Gastrocnemius medialis (tissue), 4 donors: ENCODE results near the gene BCL11B. TPM values are rescaled to one million over a fixed set of nuclear protein-coding genes. Genes with fewer than 3 reads are reported as not detected.

ENCODE experiments used
- ATAC-seq, 2 donors: fragments of 150-250 bp; one replicate each; pipeline ENCODE4 v1.9.1; 2016
- DNase-seq, 2 donors: peaks; one replicate each; pipeline ENCODE4 v3.0.0-alpha.2; 2019
- H3K27ac ChIP-seq, 4 donors: fragments of 200-600 bp; sonication (generic); 1 replicate in 1 of 4; 2 replicates in 3 of 4; pipeline ENCODE4 v1.5.1; 2016 to 2018; ENCODE audit warnings: mild to moderate bottlenecking in 2 of 4, moderate library complexity in 1 of 4
- H3K27me3 ChIP-seq, 3 donors: fragments of 200-600 bp; sonication (generic) in 2 of 3; 1 replicate in 1 of 3; 2 replicates in 2 of 3; pipeline versions ENCODE4 v1.5.1 to v1.6.0; 2016 to 2019; ENCODE audit warnings: mild to moderate bottlenecking in 1 of 3, moderate library complexity in 1 of 3
- H3K36me3 ChIP-seq, 2 donors: fragments of 200-600 bp; sonication (generic) in 1 of 2; one replicate each; pipeline ENCODE4 v1.5.1; 2017 to 2018
- H3K4me1 ChIP-seq, 2 donors: fragments of 200-600 bp; sonication (generic) in 1 of 2; one replicate each; pipeline ENCODE4 v1.5.1; 2016 to 2017; ENCODE audit warnings: mild to moderate bottlenecking in 2 of 2
- H3K4me3 ChIP-seq, 4 donors: fragments of 200-600 bp; sonication (generic) in 3 of 4; 1 replicate in 1 of 4; 2 replicates in 3 of 4; pipeline ENCODE4 v1.5.1; 2016 to 2019; ENCODE audit warnings: mild to moderate bottlenecking in 2 of 4
- H3K9me3 ChIP-seq, 3 donors: fragments of 200-600 bp; sonication (generic) in 2 of 3; 1 replicate in 1 of 3; 2 replicates in 2 of 3; pipeline ENCODE4 v1.5.1; 2016 to 2019
- CTCF ChIP-seq, 5 experiments: fragments of 450-650 bp in 3 of 5; fragments of 200-600 bp in 2 of 5; sonication (generic) in 2 of 5; IDR thresholded peaks in 4 of 5; conservative IDR thresholded peaks in 1 of 5; 1 replicate in 4 of 5; 2 replicates in 1 of 5; pipeline ENCODE4 v1.5.1; 2016 to 2019; ENCODE audit warnings: antibody characterized with exemption in 5 of 5, mild to moderate bottlenecking in 3 of 5, moderate library complexity in 3 of 5
- POLR2A ChIP-seq, 2 donors: fragments of 450-650 bp; IDR thresholded peaks; one replicate each; pipeline ENCODE4 v1.6.1; 2017; ENCODE audit warnings: antibody characterized with exemption in 2 of 2, mild to moderate bottlenecking in 2 of 2, moderate library complexity in 2 of 2
- in situ Hi-C, 4 donors: fragments of 200-750 bp; cut with MboI; loops; one replicate each; pipeline versions ENCODE4 v1.15.0 to v1.8.0; 2017; ENCODE audit warnings: low sequenced_read_pairs in 4 of 4
- intact Hi-C: fragments of 100-400 bp; cut with DNase I; formaldehyde crosslinking; loops from one replicate; pipeline ENCODE4 v1.15.1; 2023; ENCODE audit warnings: low total_unique reads
- total RNA-seq, 4 donors: library from RNA; depleted of rRNA; stranded (reverse); fragments of >200 nt; gene quantifications; one replicate each; pipeline versions ENCODE4 v1.1.0 to v1.2.3, GENCODE V29; 2016

The BCL11B gene
- total RNA-seq, 4 donors from 2014 or later, result 0.05 to 0.62 (median 0.18) TPM; not detected in 1

GRCh38 chr14:99182548-99183250 is 89.3 kb downstream of the BCL11B start:
- ATAC-seq (no peak), DNase-seq (no peak)
- peaks cover 0 to 2% (median 0%) of the 10 kb centered on the region in 3 donors for H3K27me3 ChIP-seq
- intact Hi-C loops (no loop called here), in situ Hi-C loops (no loop called here)
- H3K27ac ChIP-seq, result no peak overlapping the region
- TF ChIP-seq CTCF (IDR thresholded peaks at IDR 0.05 in 4 of 5, conservative IDR thresholded peaks at IDR 0.05 in 1 of 5), result no peak
- no peak for TF ChIP-seq POLR2A (IDR thresholded peaks at IDR 0.05)
- H3K4me3 ChIP-seq, result no peak overlapping the region
- H3K4me1 ChIP-seq, result no peaks in the 10 kb centered on the region
- H3K36me3 ChIP-seq, result no peaks in the 10 kb centered on the region
- no peaks in the 10 kb centered on the region for H3K9me3 ChIP-seq

- DNase-seq, result no peak
- Histone ChIP-seq H3K27ac (no peak overlapping the region), H3K9me3 (no peaks in the 10 kb centered on the region), H3K27me3 (peaks cover 0 to 2% (median 0%) of the 10 kb centered on the region in 3 donors), H3K4me1 (no peaks in the 10 kb centered on the region), H3K36me3 (no peaks in the 10 kb centered on the region), H3K4me3 (no peak overlapping the region)
- no peak for ATAC-seq
- in situ Hi-C loops (no loop called here), intact Hi-C loops (no loop called here)
- TF ChIP-seq POLR2A (IDR thresholded peaks at IDR 0.05), result no peak
These were observed 90.0 kb downstream of the BCL11B start for GRCh38 chr14:99181804-99182520.

- Histone ChIP-seq H3K9me3 (no peaks in the 10 kb centered on the region), H3K27ac (no peak overlapping the region), H3K4me1 (no peaks in the 10 kb centered on the region), H3K27me3 (peaks cover 0 to 2% (median 0%) of the 10 kb centered on the region in 3 donors), H3K36me3 (no peaks in the 10 kb centered on the region), H3K4me3 (no peak overlapping the region)
- no peak for ATAC-seq
- no peak for DNase-seq
- intact Hi-C loops (no loop called here), in situ Hi-C loops (no loop called here)
- no peak for TF ChIP-seq CTCF (IDR thresholded peaks at IDR 0.05 in 4 of 5, conservative IDR thresholded peaks at IDR 0.05 in 1 of 5)
- TF ChIP-seq POLR2A (IDR thresholded peaks at IDR 0.05), result no peak
These were observed 90.8 kb downstream of the BCL11B start for GRCh38 chr14:99181241-99181640.

GRCh38 chr14:99179946-99180345 is 92.1 kb downstream of the BCL11B start:
- H3K4me3 ChIP-seq, result no peak overlapping the region
- in situ Hi-C loops (no loop called here), intact Hi-C loops (no loop called here)
- H3K9me3 ChIP-seq, result no peaks in the 10 kb centered on the region
- DNase-seq (no peak), ATAC-seq (no peak)
- H3K4me1 ChIP-seq, result no peaks in the 10 kb centered on the region
- peaks cover 0 to 2% (median 0%) of the 10 kb centered on the region in 3 donors for H3K27me3 ChIP-seq
- no peak overlapping the region for H3K27ac ChIP-seq
- TF ChIP-seq CTCF (IDR thresholded peaks at IDR 0.05 in 4 of 5, conservative IDR thresholded peaks at IDR 0.05 in 1 of 5), result no peak
- TF ChIP-seq POLR2A (IDR thresholded peaks at IDR 0.05), result no peak
- H3K36me3 ChIP-seq, result no peaks in the 10 kb centered on the region

GRCh38 chr14:99179506-99179905 is 92.5 kb downstream of the BCL11B start:
- DNase-seq (no peak), ATAC-seq (no peak)
- Histone ChIP-seq H3K4me3 (no peak overlapping the region), H3K27ac (no peak overlapping the region), H3K9me3 (no peaks in the 10 kb centered on the region), H3K36me3 (no peaks in the 10 kb centered on the region), H3K4me1 (no peaks in the 10 kb centered on the region), H3K27me3 (peaks cover 0 to 2% (median 0%) of the 10 kb centered on the region in 3 donors)
- in situ Hi-C loops, result no loop called here
- TF ChIP-seq CTCF (IDR thresholded peaks at IDR 0.05 in 4 of 5, conservative IDR thresholded peaks at IDR 0.05 in 1 of 5), result no peak
- no peak for TF ChIP-seq POLR2A (IDR thresholded peaks at IDR 0.05)
- intact Hi-C loops, result no loop called here
